ENCODE results near the gene CDC73.
"Not testable (repeated sequence)": the region's sequence is repeated elsewhere in the genome, so short reads cannot be mapped to it uniquely, and the experiment has no call there.

Gene CDC73

GRCh38 chr1:193260896-193261295 lies 139.1 kb downstream of the CDC73 start:
- TF ChIP-seq CTCF (conservative IDR thresholded peaks at IDR 0.05; ENCODE audit: low read depth, low read length), result no peak
- H3K4me3 ChIP-seq (ENCODE audit: low read depth, low read length), result no peak overlapping the region
- peak; percentile 18 for DNase-seq (ENCODE audit: low read depth)

- no peak overlapping the region for H3K4me3 ChIP-seq (ENCODE audit: low read depth, low read length)
- DNase-seq (ENCODE audit: low read depth), result no peak
- TF ChIP-seq CTCF (conservative IDR thresholded peaks at IDR 0.05; ENCODE audit: low read depth, low read length), result no peak
Observed at GRCh38 chr1:193262661-193263060, 140.8 kb downstream of the CDC73 start.

GRCh38 chr1:193264313-193265065 lies 142.7 kb downstream of the CDC73 start:
- DNase-seq (ENCODE audit: low read depth), result peak; percentile 41
- no peak for TF ChIP-seq CTCF (conservative IDR thresholded peaks at IDR 0.05; ENCODE audit: low read depth, low read length)
- H3K4me3 ChIP-seq (ENCODE audit: low read depth, low read length), result no peak overlapping the region

- DNase-seq (ENCODE audit: low read depth), result no peak
- TF ChIP-seq CTCF (conservative IDR thresholded peaks at IDR 0.05; ENCODE audit: low read depth, low read length), result no peak
- H3K4me3 ChIP-seq (ENCODE audit: low read depth, low read length), result no peak overlapping the region
Observed at GRCh38 chr1:193265716-193266115, 143.9 kb downstream of the CDC73 start.

- H3K4me3 ChIP-seq (ENCODE audit: low read depth, low read length); DNase-seq (ENCODE audit: low read depth): not testable (repeated sequence)
Observed at GRCh38 chr1:193266794-193267193, 145.0 kb downstream of the CDC73 start.

- H3K4me3 ChIP-seq (ENCODE audit: low read depth, low read length), result no peak overlapping the region
- TF ChIP-seq CTCF (conservative IDR thresholded peaks at IDR 0.05; ENCODE audit: low read depth, low read length), result peak; percentile 20
- DNase-seq (ENCODE audit: low read depth), result peak; percentile 97
Observed at GRCh38 chr1:193270996-193271395, 149.2 kb downstream of the CDC73 start.

- TF ChIP-seq CTCF (conservative IDR thresholded peaks at IDR 0.05; ENCODE audit: low read depth, low read length), result no peak
- DNase-seq (ENCODE audit: low read depth), result no peak
- H3K4me3 ChIP-seq (ENCODE audit: low read depth, low read length), result no peak overlapping the region
Observed at GRCh38 chr1:193275773-193276172, 153.9 kb downstream of the CDC73 start.

Data from choroid plexus epithelial cell (primary cell).